ENCODE results near the gene FDXR. TPM values are rescaled to one million over a fixed set of nuclear protein-coding genes. Genes with fewer than 3 reads are reported as not detected.

Gene FDXR
- total RNA-seq, 1 donor from 2014 or later = 93.1 TPM

DNA sequence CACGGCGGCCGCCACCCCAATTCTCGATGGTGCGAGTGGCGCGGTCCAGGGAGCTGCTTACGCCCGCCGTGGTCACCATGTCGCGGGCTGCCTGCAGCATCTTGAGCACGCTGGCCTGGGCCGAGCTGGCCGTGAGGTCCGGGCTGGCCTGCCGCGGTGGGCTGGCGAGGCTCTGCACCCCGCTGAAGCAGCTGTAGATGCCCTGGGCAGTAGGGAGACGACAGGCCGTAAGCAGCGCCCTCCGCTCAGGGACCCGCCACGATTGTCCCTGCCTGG, 29.5 kb downstream of the FDXR start:
- intact Hi-C loops (cut with DNase I) = loop anchor here (2.0 kb wide), 1 partner anchor 22 kb away; no protein-coding TSS in a partner anchor
- H3K4me3 ChIP-seq = peak overlapping the region; percentile 64 to 66
- no peaks in the 10 kb centered on the region for H3K36me3 ChIP-seq
- H3K9me3 ChIP-seq = no peaks in the 10 kb centered on the region
- TF ChIP-seq, protein P1, sequence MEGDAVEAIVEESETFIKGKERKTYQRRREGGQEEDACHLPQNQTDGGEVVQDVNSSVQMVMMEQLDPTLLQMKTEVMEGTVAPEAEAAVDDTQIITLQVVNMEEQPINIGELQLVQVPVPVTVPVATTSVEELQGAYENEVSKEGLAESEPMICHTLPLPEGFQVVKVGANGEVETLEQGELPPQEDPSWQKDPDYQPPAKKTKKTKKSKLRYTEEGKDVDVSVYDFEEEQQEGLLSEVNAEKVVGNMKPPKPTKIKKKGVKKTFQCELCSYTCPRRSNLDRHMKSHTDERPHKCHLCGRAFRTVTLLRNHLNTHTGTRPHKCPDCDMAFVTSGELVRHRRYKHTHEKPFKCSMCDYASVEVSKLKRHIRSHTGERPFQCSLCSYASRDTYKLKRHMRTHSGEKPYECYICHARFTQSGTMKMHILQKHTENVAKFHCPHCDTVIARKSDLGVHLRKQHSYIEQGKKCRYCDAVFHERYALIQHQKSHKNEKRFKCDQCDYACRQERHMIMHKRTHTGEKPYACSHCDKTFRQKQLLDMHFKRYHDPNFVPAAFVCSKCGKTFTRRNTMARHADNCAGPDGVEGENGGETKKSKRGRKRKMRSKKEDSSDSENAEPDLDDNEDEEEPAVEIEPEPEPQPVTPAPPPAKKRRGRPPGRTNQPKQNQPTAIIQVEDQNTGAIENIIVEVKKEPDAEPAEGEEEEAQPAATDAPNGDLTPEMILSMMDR (IDR thresholded peaks at IDR 0.05) = no peak
- H3K4me1 ChIP-seq = peaks cover 0 to 6% of the 10 kb centered on the region in 2 donors
- no peak for DNase-seq (ENCODE audit: low spot score in 2 of 2)
- H3K27me3 ChIP-seq = no peaks in the 10 kb centered on the region
- no peak overlapping the region for H3K27ac ChIP-seq

DNA sequence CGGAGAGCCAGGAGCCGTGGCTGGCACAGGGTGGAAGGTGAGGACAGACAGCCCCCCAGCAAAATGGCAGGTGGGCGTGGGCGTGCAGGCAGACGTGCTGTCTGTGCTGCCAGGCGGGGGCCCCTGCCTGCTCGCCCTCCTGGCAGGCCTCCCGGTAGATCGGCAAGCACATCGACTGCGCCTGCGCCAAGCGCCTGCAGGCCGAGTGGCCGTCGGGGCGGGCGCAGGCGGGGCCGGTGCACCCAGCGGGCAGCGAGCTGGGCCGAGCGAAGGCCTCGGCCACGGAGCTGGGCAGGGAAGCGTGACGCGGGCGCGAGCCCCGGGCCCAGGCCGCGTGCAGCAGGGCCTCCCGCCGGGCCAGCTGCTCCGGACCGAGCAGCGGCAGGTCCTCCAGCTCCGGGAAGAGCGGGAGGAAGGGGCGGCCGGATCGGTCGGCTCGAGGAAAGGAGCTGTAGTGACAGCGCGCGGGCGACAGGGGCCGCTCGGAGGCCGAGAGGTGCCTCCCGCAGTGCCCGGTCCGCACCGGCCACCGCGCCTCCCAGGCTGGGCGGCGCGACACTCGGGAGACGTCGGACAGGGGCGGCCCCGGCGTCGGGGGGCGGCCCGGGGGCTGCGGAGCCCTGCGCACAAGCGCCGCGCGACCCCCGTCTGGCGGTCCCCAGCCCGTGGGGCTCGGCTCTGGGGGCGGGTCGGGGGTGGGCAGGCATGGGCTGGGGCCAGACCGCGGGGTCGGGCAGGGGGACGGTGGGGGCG, 30.0 kb downstream of the FDXR start:
- DNase-seq (ENCODE audit: low spot score in 2 of 2) = peak in 1 of 2 donors; percentile 72
- H3K36me3 ChIP-seq = no peaks in the 10 kb centered on the region
- intact Hi-C loops (cut with DNase I) = loop anchor here (2.0 kb wide), 1 partner anchor 22 kb away; no protein-coding TSS in a partner anchor
- H3K27ac ChIP-seq = no peak overlapping the region
- H3K4me3 ChIP-seq = peak overlapping the region; percentile 64 to 66
- no peaks in the 10 kb centered on the region for H3K27me3 ChIP-seq
- peaks cover 0 to 6% of the 10 kb centered on the region in 2 donors for H3K4me1 ChIP-seq
- no peaks in the 10 kb centered on the region for H3K9me3 ChIP-seq
- TF ChIP-seq, protein P1 (IDR thresholded peaks at IDR 0.05) = peak; percentile 49 to 73 (median 59)

DNA sequence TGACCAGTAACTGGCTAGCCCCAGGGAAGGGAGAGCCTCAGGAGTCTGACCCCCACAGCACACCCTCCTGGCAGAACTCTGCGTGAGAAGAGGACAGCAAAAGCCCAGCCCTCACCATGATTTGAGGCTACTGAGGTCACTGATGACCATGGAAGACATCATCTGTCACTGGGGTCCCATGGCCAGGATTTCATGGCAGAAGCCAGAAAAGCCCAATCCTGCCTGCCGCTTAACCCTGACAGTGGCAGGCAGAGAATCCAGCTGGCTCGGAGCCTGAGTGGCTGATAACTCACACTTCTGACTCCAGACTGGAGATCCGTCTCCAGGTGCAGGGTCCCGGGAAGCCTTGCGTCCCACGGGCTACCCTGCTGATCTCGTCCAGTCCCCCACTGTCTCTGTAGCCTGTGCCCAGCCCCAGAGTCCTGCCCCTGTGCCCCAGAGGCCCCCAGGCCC, 30.6 kb downstream of the FDXR start:
- Histone ChIP-seq H3K4me1 (peaks cover 0 to 6% of the 10 kb centered on the region in 2 donors), H3K36me3 (no peaks in the 10 kb centered on the region), H3K4me3 (peak overlapping the region; percentile 64 to 66), H3K27ac (no peak overlapping the region), H3K9me3 (no peaks in the 10 kb centered on the region), H3K27me3 (no peaks in the 10 kb centered on the region)
- DNase-seq (ENCODE audit: low spot score in 2 of 2) = no peak
- intact Hi-C loops (cut with DNase I) = loop anchor here (2.0 kb wide), 1 partner anchor 23 kb away; no protein-coding TSS in a partner anchor
- TF ChIP-seq, protein P1 (IDR thresholded peaks at IDR 0.05) = no peak

DNA sequence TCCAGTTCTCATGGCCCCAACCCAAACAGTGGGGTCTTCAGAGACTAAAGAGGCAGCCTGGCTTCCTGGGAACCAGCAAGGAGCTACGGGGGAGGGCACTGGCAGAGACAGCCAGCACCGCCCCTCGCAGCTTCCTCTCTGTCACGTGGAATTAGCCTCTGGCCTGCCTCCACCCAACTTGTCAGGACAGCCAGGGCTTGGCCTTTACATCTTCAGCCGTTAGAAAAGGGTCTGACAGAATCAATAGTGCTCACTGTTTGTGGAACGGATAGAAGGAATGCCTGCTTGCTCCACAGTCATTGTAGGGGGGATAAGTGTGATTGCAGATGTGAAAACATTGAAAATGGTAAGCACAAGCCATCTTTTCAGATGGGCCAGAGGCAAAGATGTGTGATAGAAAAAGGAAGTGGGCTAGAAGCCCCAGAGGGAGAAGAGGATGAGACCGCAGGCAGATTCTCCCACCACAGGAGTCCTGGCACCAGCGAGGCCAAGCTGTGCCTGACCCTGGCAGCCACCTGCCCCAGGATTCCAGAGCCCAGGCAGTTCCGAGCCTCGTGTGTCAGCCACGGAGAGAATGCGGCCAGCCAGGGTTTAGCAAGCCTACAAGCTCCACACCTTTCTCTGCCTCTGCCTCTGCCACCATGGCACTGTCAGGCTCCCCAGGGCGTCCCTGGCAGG, 31.7 kb downstream of the FDXR start:
- TF ChIP-seq, protein P1 (IDR thresholded peaks at IDR 0.05) = no peak
- peak in 1 of 2 donors; percentile 73 for DNase-seq (ENCODE audit: low spot score in 2 of 2)

DNA sequence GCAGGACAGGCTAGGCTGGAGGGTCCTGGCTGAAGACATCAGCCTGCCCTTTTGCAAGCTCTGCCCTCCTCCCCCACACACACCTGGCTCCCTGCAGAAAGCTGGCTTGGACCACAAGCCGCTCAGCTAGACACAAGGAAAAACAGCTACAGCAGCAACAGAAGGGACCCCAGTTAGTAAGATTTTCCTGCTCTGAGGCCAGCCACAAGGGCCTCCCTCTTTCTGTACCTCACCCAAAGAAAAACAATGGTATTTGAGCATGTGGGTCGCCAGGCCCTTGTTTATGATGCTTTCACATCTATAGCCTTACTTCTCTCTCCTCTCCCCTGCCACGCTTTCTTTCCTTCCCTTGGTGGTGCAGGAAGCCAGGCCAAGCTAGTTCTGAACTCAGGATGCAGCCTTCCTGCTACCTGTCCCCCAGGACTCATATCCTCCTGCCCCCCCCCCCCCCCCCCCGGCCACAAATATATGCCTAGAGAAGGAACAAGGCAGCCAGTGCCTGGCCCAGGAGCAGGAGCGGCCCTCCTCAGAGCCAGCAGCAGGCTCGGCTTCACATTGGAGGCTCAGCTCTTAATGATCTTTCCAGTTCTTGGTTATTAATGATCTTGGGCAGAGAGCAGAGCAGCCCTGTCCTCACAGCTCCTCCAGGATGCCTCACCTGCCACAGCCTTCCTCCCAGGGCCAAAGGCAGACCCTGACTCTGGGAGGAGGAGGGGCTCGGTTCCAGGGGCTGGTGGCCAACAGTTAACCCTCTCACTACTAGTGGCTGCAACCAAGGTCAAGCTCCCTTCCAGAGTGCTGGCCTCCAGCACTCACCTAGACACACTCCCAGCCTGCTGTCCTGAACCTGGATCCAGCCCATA, 32.6 kb downstream of the FDXR start:
- no peak overlapping the region for H3K27ac ChIP-seq
- peaks cover 0 to 6% of the 10 kb centered on the region in 2 donors for H3K4me1 ChIP-seq
- intact Hi-C loops (cut with DNase I) = no loop called here
- TF ChIP-seq, protein P1 (IDR thresholded peaks at IDR 0.05) = no peak
- DNase-seq (ENCODE audit: low spot score in 2 of 2) = no peak
- H3K27me3 ChIP-seq = no peaks in the 10 kb centered on the region
- H3K36me3 ChIP-seq = peaks cover 0 to 8% of the 10 kb centered on the region in 2 donors
- H3K4me3 ChIP-seq = no peak overlapping the region
- no peaks in the 10 kb centered on the region for H3K9me3 ChIP-seq

More for the DNA sequence above, 31.7 kb downstream of the FDXR start:
- H3K27ac ChIP-seq = no peak overlapping the region
- H3K27me3 ChIP-seq = no peaks in the 10 kb centered on the region
- intact Hi-C loops (cut with DNase I) = no loop called here
- no peaks in the 10 kb centered on the region for H3K9me3 ChIP-seq
- no peak overlapping the region for H3K4me3 ChIP-seq
- H3K4me1 ChIP-seq = peaks cover 0 to 6% of the 10 kb centered on the region in 2 donors
- peaks cover 0 to 4% of the 10 kb centered on the region in 2 donors for H3K36me3 ChIP-seq
